ENCODE data around the gene RAB9B.

Gene RAB9B

GRCh38 chrX:103811858-103812257 lies 20.2 kb downstream of the RAB9B start:
- no peak for DNase-seq (ENCODE audit: low spot score)

- no peak for DNase-seq (ENCODE audit: low spot score)
Observed at GRCh38 chrX:103806862-103807474, 25.1 kb downstream of the RAB9B start.

- DNase-seq (ENCODE audit: low spot score) = no peak
Observed at GRCh38 chrX:103805860-103806259, 26.2 kb downstream of the RAB9B start.

GRCh38 chrX:103800318-103800717 lies 31.7 kb downstream of the RAB9B start:
- DNase-seq (ENCODE audit: low spot score) = no peak

GRCh38 chrX:103797691-103798090 lies 34.4 kb downstream of the RAB9B start:
- no peak for DNase-seq (ENCODE audit: low spot score)

GRCh38 chrX:103794119-103794518 lies 37.9 kb downstream of the RAB9B start:
- no peak for DNase-seq (ENCODE audit: low spot score)

GRCh38 chrX:103793545-103793940 lies 38.5 kb downstream of the RAB9B start:
- no peak for DNase-seq (ENCODE audit: low spot score)

GRCh38 chrX:103792916-103793544 lies 39.0 kb downstream of the RAB9B start:
- DNase-seq (ENCODE audit: low spot score) = peak; percentile 20

GRCh38 chrX:103791826-103792485 lies 40.1 kb downstream of the RAB9B start:
- DNase-seq (ENCODE audit: low spot score) = no peak

GRCh38 chrX:103791228-103791627 lies 40.8 kb downstream of the RAB9B start:
- no peak for DNase-seq (ENCODE audit: low spot score)

- DNase-seq (ENCODE audit: low spot score) = no peak
Observed at GRCh38 chrX:103789004-103789403, 43.1 kb downstream of the RAB9B start.

- DNase-seq (ENCODE audit: low spot score) = no peak
Observed at GRCh38 chrX:103783971-103784370, 48.1 kb downstream of the RAB9B start.

- no peak for DNase-seq (ENCODE audit: low spot score)
Observed at GRCh38 chrX:103783196-103783595, 48.9 kb downstream of the RAB9B start.

- DNase-seq (ENCODE audit: low spot score) = no peak
Observed at GRCh38 chrX:103782640-103783039, 49.4 kb downstream of the RAB9B start.

- no peak for DNase-seq (ENCODE audit: low spot score)
Observed at GRCh38 chrX:103781706-103782105, 50.4 kb downstream of the RAB9B start.

GRCh38 chrX:103781062-103781402 lies 51.0 kb downstream of the RAB9B start:
- DNase-seq (ENCODE audit: low spot score) = no peak

GRCh38 chrX:103780336-103781061 lies 51.6 kb downstream of the RAB9B start:
- no peak for DNase-seq (ENCODE audit: low spot score)

- DNase-seq (ENCODE audit: low spot score) = no peak
Observed at GRCh38 chrX:103779141-103779789, 52.8 kb downstream of the RAB9B start.

- no peak for DNase-seq (ENCODE audit: low spot score)
Observed at GRCh38 chrX:103776546-103776945, 55.5 kb downstream of the RAB9B start, which contains the start of gene PLP1. TSS of gene PLP1 (plus strand) at chrX:103776840. CDS start at chrX:103776996, 156 bp downstream.

- peak; percentile 26 for DNase-seq (ENCODE audit: low spot score)
Observed at GRCh38 chrX:103774070-103774642, 57.9 kb downstream of the RAB9B start.

GRCh38 chrX:103773445-103773844 lies 58.6 kb downstream of the RAB9B start:
- no peak for DNase-seq (ENCODE audit: low spot score)
